ENCODE data around the gene SEMA3A.

Gene SEMA3A

DNA sequence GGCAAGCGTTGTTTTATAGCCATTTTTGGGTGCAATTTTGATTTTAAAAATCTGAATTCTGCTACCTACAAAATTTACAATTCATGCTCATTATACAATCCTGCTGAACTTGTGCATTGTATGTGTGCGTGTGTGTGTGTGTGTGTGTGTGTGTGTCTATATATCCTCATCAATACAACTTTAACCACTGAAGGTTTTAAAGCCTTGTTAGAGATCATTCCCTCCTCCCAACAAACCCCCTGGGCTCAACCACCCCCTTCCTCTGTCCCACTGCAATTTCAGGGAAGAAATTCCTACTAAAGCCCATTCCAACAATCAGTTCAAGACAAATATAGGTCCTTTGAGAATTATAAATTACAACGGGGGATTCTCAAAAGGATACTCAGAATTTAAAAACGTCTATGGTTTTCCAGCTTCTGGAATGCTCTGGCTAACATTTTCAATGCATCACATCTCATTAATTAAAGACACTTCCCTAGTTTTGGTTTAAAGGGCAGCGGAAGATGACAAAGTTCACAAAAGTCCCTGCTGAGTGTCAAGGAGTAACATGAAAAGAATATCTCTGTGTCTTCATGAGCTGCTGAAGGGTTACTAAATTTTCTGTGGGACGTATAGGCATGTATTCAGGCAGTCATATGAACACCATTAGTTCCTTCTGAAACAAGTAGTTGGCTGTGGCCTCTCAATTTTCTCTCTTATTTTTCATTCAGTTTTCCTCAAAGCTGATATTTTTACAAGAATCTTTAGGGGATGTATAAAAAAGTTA lies 889 bp upstream of the SEMA3A start:
- DNase-seq (ENCODE audit: low spot score) = peak; percentile 13

- no peak for DNase-seq (ENCODE audit: low spot score)
Measured at GRCh38 chr7:84193747-84194146, 842 bp downstream of the SEMA3A start.

DNA sequence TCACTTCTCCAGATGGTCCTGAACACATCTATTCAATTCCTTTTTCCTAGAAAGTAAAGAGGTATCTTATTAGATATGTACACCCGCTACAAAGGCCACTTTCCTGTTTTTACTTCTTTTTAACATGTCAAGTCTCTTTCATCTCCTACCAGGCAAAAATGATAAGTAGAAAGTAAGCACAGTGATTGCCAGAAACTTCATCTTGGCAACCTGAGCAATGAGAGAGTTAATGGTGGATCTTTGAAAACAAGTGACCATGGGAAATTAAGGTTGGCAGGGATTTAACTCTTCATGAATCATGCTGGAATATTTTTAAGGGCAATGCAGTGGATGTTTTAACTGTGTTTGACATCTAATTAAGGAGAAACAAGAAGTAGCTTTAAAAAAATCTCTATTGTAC lies 2.7 kb downstream of the SEMA3A start:
- DNase-seq (ENCODE audit: low spot score) = no peak

DNA sequence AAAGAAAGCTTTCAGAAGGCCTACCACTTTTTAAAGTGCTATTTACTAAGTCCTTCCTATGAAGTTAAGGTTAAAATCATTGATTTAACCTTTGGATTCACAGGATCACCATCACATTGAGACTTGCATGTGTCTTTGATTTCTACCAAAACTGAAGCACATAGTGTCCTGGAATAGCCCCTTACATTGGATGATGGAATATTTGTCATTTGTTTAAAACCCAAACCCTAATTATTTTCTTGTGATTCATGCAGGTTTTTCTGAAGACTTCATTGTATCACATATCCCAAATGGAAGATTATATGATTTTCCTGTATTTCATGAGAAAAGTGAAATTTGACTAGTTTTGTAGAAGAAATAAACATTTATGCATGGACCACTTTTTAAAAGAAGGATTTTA lies 3.3 kb downstream of the SEMA3A start:
- DNase-seq (ENCODE audit: low spot score) = no peak

DNA sequence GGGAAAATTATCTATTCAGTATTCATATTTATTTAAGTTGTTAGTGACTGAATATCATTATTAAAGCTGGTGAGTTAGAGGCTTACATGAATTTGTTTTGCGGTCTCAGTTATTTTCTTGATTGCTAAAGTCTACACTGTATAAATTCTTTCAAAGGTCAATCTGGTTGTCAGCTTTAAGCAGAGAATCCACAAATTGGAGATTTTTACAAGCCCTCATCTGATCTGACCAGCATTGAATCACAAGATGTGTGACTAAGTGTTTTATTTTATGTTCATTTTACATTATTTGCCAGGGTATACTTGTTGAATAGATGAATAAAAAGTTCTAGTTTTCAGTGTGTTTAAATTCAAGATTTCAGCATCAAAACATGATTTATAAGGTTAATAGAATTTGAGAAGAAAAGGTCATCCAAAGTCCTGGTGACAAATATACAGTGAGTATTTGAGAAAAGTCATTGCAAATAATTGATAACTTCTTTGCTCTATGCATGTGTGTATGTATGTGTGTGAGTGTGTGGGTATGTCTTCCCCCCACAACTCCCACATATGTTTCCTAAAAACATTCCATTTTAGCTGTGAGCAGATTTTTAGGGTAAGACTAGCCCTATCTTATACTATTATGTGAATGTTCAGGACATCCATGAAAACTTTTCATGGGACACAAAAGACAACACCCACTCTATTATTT lies 4.4 kb downstream of the SEMA3A start:
- DNase-seq (ENCODE audit: low spot score) = no peak

GRCh38 chr7:84188786-84189405 lies 5.7 kb downstream of the SEMA3A start:
- peak; percentile 41 for DNase-seq (ENCODE audit: low spot score)

DNA sequence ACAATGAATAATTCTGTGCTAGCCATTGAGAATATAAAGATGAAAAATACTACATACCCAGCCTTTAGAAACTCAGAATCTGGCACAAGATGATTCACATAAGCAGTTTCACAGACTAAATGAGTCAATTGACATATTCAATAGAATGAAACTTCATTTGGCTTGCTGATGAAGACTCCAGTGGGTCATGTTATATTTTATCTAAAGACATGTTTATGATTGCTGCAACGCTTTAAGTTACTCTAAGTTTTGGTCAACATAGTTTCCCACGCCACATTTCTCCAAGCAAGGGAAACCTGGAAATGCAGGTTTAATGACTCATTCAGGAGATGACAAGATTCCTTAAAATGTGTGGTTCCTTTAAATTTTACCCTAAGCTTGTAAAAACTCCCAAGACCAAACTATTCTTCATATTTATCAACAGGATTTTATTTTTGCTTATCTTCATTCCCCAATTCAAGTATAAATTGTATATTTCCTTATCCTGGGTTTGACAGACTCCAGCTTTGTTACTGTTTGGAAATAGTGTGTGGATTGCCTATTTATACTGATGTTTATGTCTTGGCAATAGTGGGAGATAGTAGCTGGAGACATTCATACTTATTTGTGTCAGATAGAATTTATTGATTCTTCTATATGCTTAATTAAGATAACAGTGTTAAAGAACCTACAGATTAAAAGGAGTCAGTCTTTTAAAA lies 6.6 kb downstream of the SEMA3A start:
- no peak for DNase-seq (ENCODE audit: low spot score)

- DNase-seq (ENCODE audit: low spot score) = no peak
Measured at GRCh38 chr7:84187087-84187805, 7.3 kb downstream of the SEMA3A start.

DNA sequence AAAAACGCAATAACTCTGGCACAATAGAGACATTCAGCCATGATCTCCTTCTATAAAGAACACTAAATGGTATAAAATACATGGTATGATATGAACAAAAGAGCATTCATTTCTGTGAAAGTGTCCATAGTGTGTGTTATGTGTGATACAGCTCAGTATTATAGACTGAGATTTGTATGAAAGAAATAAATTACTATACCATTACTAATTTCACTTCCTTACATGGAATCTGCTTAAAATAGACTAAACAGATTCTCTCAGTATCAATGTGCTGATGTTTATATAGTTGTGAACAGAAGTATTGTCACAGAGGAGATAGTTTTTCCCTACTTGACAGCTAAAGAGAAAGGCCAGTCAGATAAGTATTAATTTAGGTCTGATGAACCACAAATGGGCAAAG lies 10.8 kb downstream of the SEMA3A start:
- no peak for DNase-seq (ENCODE audit: low spot score)

GRCh38 chr7:84182301-84182700 lies 12.3 kb downstream of the SEMA3A start:
- DNase-seq (ENCODE audit: low spot score) = no peak

DNA sequence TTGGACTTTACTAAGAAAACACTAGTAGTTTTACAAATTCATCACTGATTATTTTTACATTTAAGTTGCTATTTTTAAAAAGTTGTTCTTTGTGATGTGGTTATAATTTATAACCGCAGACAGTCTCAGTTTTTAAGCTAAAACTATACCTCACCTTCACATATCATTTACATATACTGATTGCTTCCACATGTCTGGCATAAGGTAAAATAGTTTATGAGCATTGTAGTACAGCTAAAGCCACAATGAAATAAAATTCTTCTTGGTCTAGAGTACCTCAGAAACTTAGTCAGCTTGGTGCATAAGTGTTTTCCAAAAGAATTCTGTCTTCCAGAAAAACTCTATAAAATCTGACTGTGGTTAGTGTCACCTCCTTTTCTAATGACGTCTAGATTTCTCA lies 13.0 kb downstream of the SEMA3A start:
- no peak for DNase-seq (ENCODE audit: low spot score)

DNA sequence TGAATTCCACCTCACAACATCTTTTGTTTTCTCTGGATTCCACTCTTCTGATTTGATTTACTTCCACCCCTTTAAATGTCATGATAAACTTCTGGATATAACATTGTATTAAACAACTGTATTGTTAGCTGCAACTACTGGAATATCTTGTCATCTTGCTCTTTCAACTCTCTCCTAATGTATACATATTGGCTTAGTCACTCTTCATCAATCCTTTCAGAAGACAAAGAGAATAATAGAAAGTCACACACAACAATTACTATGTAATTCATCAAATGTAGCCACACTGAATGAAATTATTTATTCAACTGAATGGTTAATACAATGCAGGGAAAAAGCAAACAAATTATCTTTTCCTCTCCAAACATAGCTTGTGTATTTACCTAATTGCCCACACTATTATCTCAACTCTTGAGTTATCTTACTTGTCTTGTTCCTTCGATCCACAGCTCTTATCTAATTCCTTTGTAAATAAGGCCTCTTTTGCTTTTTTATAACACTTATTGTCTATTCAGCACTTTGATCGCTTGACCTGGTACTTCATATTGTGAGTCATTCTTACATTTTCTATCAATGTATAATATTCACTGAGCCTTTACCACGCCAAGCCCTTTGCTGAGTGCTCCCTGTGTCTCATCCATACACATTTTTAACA lies 16.7 kb downstream of the SEMA3A start:
- no peak for DNase-seq (ENCODE audit: low spot score)

DNA sequence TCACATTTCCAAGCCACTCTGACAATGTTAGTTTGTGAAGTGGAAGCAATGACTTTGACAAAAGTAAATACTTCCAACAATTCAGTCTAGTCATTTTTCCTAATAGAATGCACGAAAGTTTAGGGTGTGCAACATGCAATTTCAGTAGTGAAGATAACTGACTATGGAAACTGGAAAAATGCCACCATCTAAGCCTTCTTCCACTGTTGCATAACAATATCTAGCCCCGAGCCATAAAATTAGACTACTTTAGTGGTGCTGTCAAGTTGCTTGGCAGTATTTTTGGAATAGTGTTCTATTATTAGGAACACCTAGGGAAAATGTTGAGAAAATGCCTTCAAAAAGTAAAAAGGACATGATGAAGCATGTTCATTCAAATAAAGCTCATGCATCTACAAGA lies 17.9 kb downstream of the SEMA3A start:
- no peak for DNase-seq (ENCODE audit: low spot score)

DNA sequence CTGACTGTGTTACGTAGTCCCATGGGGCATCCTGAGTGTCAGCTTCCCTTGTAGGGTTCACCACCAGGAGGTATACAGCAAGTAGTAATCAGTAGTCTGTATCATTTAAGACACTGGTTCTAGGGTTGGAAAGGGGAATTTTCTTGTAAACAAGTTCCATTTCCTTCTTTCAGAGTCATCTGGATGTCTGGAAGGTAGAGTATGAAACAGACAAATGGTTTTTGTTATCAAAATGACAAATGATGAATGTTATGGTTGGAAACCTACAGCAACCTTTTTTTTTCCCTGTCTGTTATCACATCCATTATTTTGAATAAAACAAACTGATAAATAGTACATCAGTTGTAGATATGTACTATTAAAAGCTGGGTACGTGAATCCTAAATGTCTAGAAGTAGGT lies 19.1 kb downstream of the SEMA3A start:
- DNase-seq (ENCODE audit: low spot score) = no peak

DNA sequence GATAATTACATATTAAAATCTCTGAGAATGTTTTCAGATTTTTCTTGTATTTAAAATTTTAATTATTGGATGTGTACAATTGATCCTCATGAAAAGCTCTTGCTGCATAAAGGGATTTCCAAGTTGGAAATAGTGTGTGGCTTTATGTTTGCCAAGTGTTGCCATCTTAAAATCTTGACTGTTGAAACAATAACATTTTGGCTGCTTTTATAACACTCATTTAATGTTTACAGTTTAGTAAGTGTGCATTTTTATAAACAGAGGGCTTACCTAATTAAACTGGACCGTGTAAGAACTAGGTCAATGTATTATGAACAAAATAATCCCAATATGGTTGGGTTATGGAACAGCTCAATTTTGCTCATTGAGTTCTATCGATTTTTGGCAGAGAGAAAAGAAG lies 23.9 kb downstream of the SEMA3A start:
- DNase-seq (ENCODE audit: low spot score) = no peak

- no peak for DNase-seq (ENCODE audit: low spot score)
Measured at GRCh38 chr7:84162584-84162983, 32.0 kb downstream of the SEMA3A start.

GRCh38 chr7:84162125-84162524 lies 32.5 kb downstream of the SEMA3A start:
- no peak for DNase-seq (ENCODE audit: low spot score)

DNA sequence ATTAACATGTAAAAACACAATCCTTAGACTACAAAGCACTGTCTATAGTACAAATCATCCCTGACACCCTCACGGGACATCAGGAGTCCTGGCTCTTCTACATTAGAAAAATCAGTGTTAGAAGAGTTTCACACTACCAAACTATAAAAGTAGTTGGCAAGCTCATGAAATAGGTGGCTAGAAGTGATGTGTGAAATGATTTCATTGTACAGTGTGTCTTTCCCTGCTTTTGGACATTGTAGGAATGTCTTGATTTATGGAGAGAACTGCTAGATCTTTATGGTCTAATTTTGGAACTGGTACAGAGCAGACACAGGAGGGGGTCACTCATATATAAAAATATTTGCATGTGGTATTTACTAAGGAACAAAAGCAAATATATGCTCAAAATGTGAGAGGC lies 33.2 kb downstream of the SEMA3A start:
- no peak for DNase-seq (ENCODE audit: low spot score)

GRCh38 chr7:84159435-84159834 lies 35.2 kb downstream of the SEMA3A start:
- no peak for DNase-seq (ENCODE audit: low spot score)

GRCh38 chr7:84157171-84157570 lies 37.4 kb downstream of the SEMA3A start:
- DNase-seq (ENCODE audit: low spot score) = no peak

DNA sequence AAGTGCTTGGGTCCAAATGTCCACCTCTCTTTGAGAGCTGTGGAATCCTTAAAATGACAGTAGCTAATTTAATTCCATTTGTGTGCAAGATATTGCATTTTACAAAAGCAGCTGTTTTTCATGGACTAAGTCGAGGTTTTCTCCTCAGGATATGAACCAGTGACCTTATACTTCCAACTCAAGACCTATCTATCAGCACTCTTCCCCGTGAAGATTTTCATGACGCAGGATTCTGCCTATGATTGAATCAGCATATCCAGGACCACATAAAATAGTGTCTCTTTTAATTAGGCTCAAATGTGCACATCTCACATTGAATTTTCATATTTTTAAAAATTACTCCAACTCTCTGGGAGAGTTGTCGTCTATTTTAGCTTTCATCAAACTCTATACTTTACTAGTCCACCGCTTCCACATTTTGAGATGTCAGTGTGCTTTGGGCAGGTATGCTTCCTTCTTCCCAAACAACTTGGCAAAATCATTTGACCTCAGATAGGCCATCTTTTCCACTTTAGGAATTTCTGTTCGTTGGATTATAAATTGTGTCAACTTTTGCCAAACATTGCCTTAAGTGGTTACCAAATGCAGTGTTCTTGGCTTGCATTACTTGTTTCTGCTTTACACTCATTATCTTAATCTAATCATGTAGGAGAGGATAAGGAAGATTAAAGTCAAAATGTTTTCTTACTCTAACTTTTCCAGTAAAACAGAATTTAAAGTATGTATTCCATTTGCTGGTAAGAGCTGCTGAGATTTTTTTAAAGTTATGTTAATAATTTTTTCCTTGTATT lies 39.4 kb downstream of the SEMA3A start:
- no peak for DNase-seq (ENCODE audit: low spot score)
